Measurements from ENCODE around the gene SLC22A7.
A peak's percentile ranks its signal among the peaks of the same experiment; 100 is the strongest.
"Not testable (repeated sequence)": the region's sequence is repeated elsewhere in the genome, so short reads cannot be mapped to it uniquely, and the experiment has no call there.

Gene SLC22A7

GRCh38 chr6:43284991-43285781, 12.9 kb upstream of the SLC22A7 start:
- no peak for DNase-seq

DNA sequence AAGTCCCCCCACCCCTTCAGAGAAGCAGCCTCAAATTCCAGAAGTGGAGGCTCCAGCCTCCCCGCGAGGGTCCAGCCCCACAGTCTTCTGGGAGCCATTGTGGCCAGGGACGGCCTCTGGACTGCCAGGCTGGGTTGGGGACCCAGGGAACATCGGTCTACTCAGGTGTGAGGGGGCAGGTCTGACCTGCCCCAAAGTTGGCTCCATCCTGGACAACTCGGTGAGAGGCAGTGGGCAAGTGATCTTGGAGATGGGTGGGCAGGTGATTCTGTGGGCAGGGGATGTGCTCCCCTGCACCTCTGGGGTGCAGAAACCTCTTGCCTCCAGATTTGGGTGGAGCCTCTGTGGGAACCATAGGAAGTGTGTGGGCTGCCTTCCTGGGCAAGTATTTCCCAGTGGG, 12.2 kb upstream of the SLC22A7 start:
- DNase-seq = no peak

- DNase-seq = no peak
These were observed 11.5 kb upstream of the SLC22A7 start for GRCh38 chr6:43286456-43286979.

- DNase-seq = peak; percentile 20
These were observed 10.9 kb upstream of the SLC22A7 start for GRCh38 chr6:43286980-43287716.

DNA sequence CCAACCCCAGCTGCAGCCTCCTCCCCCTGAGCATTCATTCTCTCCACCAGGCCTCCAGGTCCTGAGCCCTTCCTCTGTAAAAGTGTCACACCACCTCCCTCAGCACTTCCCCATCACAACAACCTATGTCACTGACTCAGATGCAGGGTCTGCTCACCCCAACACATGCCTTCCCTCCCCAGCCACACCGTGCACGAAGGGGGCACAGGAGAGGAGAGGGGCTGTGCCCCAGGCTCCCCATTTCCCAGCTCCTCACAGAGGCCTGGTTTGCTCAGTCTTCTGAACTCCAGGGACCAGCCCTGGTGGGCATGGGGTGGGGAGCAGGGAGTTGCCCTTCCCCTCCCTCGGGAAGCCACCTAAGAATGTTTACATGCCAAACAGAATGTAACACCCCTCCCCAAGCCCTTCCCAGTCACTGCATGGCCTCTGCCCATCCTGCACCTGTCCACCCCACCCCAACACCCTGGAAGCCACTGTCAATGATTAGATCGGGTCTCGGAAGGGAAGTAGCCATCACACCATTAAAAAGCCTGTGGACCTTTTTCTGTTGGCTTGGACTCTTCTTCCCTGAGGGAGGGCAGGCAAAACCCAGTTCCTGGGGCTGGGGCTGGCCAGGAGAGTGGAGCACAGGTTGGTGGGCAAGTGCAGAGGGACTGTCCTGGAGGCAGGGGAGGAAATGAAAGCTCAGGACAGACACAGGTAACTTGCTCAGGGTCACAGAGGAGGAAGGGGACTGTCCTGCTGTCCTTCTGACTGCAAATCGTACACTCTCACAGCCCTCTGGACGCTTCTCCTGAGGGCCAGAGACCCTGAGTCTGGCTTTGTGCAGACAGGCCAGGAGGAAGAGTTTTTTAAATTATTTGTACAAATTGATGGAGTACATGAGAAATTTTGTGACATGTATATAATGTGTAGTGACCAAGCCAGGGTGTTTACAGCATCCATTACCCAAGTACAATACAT, 10.1 kb upstream of the SLC22A7 start:
- no peak for DNase-seq

- DNase-seq = no peak
These were observed 7.6 kb upstream of the SLC22A7 start for GRCh38 chr6:43290339-43290904.

DNA sequence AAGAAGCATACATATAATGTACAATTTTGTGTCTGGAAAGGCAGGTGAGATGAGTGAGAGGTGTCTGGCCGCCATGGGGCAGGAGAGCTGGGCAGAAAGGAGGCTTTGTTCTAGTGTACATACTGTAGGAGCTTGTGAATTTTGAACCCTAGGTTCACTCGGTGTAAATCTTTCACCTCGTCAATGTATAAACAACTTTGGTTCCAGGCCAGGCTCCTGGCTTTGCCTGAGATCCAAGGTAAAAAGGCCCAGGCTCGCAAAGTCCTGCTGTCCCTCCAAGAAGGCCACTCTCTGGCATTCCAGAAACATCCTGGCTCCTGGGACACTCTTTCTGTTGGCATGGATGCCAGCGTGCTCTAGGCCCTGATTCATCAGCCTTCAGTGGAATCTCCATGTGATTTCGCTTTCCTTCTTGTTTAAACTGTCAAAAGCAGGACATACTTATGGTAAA, 7.1 kb upstream of the SLC22A7 start:
- no peak for DNase-seq

DNA sequence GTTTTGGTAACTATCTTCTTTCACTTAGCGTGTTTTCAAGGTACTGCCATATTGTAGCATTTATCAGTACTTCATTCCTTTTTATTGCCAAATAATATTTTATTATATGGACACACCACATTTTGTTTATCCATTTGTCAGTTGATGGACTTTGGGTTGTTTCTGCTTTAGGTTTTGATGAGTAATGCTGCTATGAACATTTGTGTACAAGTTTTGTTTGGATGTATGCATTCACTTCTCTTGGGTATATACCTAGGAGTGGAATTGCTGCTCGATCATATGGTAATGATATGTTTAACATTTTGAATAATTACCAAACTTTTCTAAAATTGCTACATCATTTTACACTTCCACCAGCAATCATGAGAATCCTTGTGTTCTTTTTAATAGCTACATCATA, 6.4 kb upstream of the SLC22A7 start:
- no peak for DNase-seq

GRCh38 chr6:43292341-43292740, 5.7 kb upstream of the SLC22A7 start:
- no peak for DNase-seq

- DNase-seq = no peak
These were observed 5.2 kb upstream of the SLC22A7 start for GRCh38 chr6:43292763-43293318.

GRCh38 chr6:43293698-43294097, 4.4 kb upstream of the SLC22A7 start:
- DNase-seq = no peak

- no peak for DNase-seq
These were observed 3.5 kb upstream of the SLC22A7 start for GRCh38 chr6:43294536-43294935.

DNA sequence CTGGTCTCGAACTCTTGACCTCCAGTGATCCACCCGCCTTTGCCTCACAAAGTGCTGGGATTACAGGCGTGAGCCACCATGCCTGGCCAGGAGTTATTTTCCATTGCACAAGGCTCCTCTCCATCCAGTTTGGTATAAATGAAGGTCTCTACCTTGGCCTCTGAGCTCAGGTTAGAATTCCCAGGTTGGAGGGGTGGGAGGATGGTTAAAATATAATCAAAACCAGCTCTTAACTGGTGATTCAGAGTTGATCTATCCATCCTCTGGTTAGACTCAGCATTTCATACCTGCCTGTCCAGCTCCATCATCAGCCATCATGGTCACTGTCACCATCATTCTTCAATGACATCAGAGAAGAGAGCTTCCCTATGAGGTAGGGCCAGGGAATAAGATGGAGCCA, 2.6 kb upstream of the SLC22A7 start:
- DNase-seq = no peak

DNA sequence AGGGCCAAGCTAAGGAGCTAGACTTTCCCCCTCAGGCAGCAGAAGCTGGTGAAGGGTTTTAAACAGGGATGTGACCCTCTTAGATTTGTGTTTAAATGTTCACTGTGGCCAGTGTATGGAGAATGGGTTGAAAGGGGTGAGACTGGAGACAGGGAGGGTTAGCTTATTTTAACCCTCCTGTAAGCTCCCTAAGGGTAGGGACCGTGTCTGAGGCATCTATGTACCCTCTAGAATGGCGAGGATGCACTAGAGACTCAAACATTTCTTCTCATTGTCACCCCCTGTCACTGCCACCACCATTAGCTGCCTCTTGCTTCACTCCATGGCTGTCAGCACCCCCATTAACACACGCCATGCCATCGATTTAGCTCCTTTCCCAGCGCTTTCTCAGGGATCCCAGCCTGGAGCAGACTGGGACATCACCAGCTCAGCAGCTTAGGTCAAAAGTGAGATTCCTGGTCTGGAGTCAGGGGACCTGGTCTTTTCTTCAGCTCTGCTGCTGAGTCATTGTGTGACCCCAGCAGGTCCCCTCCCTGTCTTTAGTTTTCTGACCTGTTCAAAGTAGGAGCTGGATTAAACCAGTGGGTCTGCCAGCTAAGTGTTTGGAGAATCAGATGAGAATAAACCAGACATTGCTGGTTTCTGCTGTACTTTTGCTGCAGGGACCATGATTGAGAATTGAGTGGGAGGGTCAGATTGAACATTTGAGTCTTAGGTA, 1.1 kb upstream of the SLC22A7 start:
- DNase-seq = no peak

DNA sequence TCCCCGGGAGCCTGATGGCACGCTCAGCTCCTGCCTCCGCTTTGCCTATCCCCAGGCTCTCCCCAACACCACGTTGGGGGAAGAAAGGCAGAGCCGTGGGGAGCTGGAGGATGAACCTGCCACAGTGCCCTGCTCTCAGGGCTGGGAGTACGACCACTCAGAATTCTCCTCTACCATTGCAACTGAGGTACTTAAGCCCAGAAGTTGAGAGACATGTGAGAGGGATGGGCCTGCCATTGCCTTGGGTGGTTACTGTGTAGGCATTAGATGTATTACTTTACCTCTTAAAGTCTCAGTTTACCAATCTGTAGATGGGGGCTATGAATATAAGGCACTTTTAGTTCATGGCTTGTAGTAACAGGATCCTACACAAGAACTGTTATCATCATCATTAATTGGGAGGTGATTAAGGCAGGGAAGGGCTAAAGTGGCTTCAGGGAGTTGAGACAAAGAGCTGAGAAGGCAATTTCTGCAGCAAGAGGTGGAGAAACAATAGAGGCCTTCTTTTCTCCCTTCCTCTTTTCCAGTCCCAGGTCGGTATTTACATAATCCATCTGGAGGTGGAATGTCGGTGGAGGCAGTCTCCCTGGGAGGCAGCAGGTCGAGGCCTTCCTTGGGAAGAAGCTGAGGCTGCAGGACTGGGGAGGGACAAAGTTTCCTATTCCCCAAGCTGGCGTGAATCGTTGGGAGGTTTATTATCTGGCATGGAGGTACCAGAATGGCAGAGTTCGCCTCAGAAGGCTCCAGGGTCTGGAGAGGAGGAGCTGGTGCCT, 691 bp downstream of the SLC22A7 start:
- no peak for DNase-seq

DNA sequence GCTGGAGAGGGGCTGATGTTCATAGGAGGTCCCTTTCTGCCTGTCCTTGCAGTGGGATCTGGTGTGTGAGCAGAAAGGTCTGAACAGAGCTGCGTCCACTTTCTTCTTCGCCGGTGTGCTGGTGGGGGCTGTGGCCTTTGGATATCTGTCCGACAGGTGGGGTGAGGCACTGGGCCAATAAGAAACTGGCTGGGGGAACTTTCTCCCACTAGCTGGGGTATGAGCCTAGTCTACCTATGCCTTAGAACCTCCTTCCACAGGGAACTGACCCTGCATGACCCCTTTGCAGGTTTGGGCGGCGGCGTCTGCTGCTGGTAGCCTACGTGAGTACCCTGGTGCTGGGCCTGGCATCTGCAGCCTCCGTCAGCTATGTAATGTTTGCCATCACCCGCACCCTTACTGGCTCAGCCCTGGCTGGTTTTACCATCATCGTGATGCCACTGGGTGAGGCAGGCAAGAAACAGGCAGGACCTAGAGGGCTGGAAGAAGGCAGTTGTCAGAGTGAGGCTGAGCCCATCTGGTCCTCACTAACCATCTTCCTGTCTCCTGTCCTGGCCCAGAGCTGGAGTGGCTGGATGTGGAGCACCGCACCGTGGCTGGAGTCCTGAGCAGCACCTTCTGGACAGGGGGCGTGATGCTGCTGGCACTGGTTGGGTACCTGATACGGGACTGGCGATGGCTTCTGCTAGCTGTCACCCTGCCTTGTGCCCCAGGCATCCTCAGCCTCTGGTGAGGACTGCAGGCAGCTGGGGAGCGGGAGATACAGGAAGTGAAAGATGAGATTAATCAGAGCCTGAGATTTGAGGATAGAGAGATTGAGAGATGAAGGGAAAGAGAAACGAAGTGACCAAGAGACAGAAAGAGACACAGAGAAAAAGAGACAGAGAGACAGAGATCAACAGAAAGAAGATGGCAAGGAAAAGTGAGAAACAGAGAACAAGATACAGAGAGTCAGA, 1.6 kb downstream of the SLC22A7 start:
- no peak for DNase-seq

- no peak for DNase-seq
These were observed 3.2 kb downstream of the SLC22A7 start for GRCh38 chr6:43301081-43301870.

GRCh38 chr6:43302126-43302525, 4.1 kb downstream of the SLC22A7 start:
- no peak for DNase-seq

DNA sequence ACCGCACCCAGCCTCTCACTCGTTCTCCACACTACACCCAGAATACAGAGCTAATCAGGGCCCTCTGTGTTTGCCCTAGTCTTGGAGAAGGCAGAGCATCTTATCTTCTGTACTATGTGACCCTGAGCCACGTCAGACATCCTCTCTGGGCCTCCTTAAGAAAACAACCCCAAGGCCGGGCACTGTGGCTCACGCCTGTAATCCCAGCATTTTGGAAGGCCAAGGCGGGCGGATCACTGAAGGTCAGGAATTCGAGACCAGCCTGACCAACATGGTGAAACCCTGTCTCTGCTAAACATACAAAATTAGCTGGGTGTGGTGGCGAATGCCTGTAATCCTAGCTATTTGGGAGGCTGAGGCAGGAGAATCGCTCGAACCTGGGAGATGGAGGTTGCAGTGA, 4.9 kb downstream of the SLC22A7 start:
- not testable (repeated sequence) for DNase-seq
